GM12875 (cell line): Measurements from ENCODE around the gene BICD1.
"Not testable (repeated sequence)": the region's sequence is repeated elsewhere in the genome, so short reads cannot be mapped to it uniquely, and the experiment has no call there.

Experiments
- H3K4me3 ChIP-seq: one replicate; pipeline ENCODE4 v1.5.1; 2011; ENCODE audit warnings: low read depth, low read length, control low read depth
- TF ChIP-seq, protein P1 (sequence below): IDR thresholded peaks from 2 replicates; pipeline ENCODE4 v1.5.1; 2011; ENCODE audit warnings: low read depth, mild to moderate bottlenecking, control low read depth, inconsistent platforms, low read length, moderate library complexity, borderline replicate concordance; ENCODE audit not compliant: insufficient read depth

Gene BICD1

GRCh38 chr12:32179011-32179395 is 72.4 kb downstream of the BICD1 start:
- TF ChIP-seq, protein P1, sequence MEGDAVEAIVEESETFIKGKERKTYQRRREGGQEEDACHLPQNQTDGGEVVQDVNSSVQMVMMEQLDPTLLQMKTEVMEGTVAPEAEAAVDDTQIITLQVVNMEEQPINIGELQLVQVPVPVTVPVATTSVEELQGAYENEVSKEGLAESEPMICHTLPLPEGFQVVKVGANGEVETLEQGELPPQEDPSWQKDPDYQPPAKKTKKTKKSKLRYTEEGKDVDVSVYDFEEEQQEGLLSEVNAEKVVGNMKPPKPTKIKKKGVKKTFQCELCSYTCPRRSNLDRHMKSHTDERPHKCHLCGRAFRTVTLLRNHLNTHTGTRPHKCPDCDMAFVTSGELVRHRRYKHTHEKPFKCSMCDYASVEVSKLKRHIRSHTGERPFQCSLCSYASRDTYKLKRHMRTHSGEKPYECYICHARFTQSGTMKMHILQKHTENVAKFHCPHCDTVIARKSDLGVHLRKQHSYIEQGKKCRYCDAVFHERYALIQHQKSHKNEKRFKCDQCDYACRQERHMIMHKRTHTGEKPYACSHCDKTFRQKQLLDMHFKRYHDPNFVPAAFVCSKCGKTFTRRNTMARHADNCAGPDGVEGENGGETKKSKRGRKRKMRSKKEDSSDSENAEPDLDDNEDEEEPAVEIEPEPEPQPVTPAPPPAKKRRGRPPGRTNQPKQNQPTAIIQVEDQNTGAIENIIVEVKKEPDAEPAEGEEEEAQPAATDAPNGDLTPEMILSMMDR = no peak
- no peak overlapping the region for H3K4me3 ChIP-seq

GRCh38 chr12:32181498-32182175 is 75.0 kb downstream of the BICD1 start:
- TF ChIP-seq, protein P1 = no peak
- no peak overlapping the region for H3K4me3 ChIP-seq

DNA sequence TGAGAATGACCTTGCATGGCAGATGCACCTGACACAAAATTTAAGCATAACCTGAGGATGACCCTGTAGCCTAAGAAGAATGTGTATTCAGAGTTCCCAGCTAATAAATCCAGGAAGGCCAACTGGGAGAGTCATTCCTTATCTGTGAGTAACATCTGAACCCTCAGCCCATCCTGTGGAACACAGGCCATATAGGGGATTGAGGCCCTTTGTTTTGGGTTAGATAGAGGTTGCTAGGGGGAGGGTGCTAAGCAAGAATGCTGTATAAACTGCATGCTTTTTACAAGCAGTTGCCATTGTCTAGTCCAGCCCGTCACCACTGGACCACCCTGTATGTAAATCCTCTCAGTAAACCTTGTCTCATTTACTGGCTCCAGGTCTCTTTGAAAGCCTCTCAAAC is 77.0 kb downstream of the BICD1 start:
- TF ChIP-seq, protein P1 = no peak
- H3K4me3 ChIP-seq = no peak overlapping the region

GRCh38 chr12:32187127-32187526 is 80.5 kb downstream of the BICD1 start:
- not testable (repeated sequence) for H3K4me3 ChIP-seq

- TF ChIP-seq, protein P1 = no peak
Measured at GRCh38 chr12:32191445-32191844, 84.8 kb downstream of the BICD1 start.

DNA sequence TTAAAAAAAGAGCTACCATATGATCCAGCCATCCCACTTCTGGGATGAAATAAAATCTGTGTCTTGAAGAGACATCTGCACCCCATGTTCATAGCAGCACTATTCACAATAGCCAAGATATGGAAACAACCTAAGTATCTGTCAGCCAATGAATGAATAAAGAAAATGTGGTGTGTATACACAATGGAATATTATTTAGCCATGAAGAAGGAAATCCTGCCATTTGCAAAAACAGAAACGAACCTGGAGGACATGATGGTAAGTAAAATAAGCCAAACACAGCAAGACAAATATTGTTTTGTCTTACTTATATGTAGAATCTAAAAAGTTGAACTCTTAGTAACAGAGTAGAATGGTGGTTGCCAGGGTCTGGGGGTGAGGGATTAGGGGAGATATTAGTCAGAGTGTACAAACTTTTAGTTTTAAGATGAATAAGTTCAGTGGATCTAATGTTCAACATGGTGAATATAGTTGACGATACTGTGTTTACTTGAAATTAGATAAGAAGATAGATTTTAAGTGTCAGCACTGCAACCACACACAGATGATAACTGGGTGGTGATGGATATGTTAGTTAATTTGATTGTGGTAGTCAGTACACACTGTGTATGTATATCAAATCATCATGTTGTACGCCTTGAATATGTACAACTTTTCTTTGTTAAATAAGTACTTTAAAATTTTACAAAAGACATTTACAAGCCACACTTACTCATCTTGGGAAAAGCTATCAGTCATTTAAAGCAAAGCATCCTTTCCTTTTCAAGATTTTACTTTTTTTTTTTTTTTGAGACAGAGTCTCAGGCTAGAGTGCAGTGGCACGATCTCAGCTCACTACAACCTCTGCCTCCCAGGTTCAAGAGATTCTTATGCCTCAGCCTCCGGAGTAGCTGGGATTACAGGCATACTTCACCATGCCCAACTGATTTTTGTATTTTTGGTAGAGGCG is 89.9 kb downstream of the BICD1 start:
- TF ChIP-seq, protein P1 = no peak
- H3K4me3 ChIP-seq = no peak overlapping the region

More at GRCh38 chr12:32191445-32191844, 84.8 kb downstream of the BICD1 start:
- H3K4me3 ChIP-seq = no peak overlapping the region

DNA sequence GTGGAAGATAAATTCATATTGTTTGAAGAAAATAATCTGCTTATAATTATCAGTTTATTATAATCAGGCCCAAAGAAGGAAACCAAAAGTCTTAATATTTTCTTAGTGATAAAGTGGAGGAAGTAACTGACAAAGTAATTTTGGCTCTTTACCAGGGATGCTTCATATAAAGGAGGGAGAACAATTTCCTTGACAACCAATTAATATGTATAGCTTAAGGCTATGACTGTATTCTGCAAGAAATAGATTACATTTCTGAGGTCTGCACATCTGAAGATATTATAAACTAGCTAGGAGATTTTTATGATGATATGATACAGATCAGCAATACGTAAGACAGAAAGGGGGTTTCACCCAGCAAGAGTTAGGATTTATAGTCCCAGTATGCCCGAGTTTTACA is 90.8 kb downstream of the BICD1 start:
- TF ChIP-seq, protein P1 = no peak
- H3K4me3 ChIP-seq = no peak overlapping the region
